Stimulated activated naive B cell treated with anti-CD40 and anti-IgM and Interleukin-4, amounts not matched to agents 10 μg/mL and 1 μg/mL and 100 μg/mL, for 72 hours (primary cell): ENCODE data around the gene ADSL.

Experiments
- ATAC-seq, 2 donors: fragments of 150-1000 bp; cut with Tn5 transposase; replicated peaks; 2 replicates each; pipeline ENCODE4 v1.10.0; 2021; ENCODE audit warnings: moderate library complexity in 1 of 2
- DNase-seq: peaks from one replicate; pipeline ENCODE4 v3.0.0; 2021
- H3K27ac Mint-ChIP-seq: one replicate; pipeline ENCODE4 v1.8.0; 2022; ENCODE audit warnings: mild to moderate bottlenecking, mixed read lengths
- H3K27me3 Mint-ChIP-seq, 2 donors: one replicate each; pipeline ENCODE4 v1.8.0; 2022; ENCODE audit warnings: mixed read lengths in 2 of 2
- H3K36me3 Mint-ChIP-seq, 2 donors: one replicate each; pipeline ENCODE4 v1.8.0; 2022; ENCODE audit warnings: mixed read lengths in 2 of 2, mild to moderate bottlenecking in 1 of 2
- H3K4me1 Mint-ChIP-seq, 2 donors: one replicate each; pipeline ENCODE4 v1.8.0; 2022; ENCODE audit warnings: mixed read lengths in 2 of 2, mild to moderate bottlenecking in 1 of 2
- H3K4me3 Mint-ChIP-seq, 2 donors: one replicate each; pipeline ENCODE4 v1.8.0; 2022; ENCODE audit warnings: mild to moderate bottlenecking in 2 of 2, mixed read lengths in 2 of 2, moderate library complexity in 1 of 2
- H3K9me3 Mint-ChIP-seq, 2 donors: one replicate each; pipeline ENCODE4 v1.8.0; 2022; ENCODE audit warnings: mixed read lengths in 2 of 2, mild to moderate bottlenecking in 1 of 2

ADSL gene

DNA sequence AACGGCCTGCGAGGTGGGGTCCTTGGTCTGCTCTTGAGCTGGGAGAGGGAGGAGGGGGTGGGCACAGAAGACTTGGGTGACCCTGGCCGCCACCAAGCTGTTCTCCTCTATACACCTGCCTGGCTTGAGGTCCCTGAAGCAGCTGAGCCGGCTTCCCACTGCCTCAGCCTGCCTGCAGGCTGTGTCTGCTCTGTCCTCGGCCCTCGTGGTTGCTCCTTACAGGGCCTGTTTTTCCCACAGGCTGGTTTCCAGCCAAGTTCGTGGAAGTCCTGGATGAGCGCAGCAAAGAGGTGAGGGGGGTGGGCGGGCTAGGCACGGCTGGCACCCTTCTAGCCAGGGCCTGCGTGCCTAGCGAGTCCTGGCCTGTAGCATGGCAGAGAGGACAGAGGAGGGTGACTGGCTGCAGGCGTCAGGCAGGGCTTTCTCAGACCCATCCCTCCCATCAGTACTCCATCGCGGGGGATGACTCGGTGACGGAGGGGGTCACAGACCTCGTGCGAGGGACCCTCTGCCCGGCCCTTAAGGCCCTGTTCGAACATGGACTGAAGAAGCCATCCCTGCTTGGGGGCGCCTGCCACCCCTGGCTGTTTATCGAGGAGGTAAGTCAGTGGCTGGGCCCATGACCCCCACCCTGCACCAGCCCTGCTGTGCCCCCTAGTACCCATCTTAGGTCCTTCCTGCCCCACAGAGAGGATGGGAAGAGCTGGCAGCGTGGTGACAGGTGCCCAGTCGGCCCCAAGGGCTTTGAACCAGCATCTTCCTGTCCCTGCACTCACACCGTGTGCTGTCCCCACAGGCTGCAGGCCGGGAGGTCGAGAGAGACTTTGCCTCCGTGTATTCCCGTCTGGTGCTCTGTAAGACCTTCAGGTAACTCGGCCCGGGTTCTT, 61.8 kb downstream of the ADSL start:
- Mint-ChIP-seq H3K36me3 (peaks cover 42 to 68% of the 10 kb centered on the region in 2 donors), H3K4me3 (no peak overlapping the region)
- no peak for ATAC-seq

DNA sequence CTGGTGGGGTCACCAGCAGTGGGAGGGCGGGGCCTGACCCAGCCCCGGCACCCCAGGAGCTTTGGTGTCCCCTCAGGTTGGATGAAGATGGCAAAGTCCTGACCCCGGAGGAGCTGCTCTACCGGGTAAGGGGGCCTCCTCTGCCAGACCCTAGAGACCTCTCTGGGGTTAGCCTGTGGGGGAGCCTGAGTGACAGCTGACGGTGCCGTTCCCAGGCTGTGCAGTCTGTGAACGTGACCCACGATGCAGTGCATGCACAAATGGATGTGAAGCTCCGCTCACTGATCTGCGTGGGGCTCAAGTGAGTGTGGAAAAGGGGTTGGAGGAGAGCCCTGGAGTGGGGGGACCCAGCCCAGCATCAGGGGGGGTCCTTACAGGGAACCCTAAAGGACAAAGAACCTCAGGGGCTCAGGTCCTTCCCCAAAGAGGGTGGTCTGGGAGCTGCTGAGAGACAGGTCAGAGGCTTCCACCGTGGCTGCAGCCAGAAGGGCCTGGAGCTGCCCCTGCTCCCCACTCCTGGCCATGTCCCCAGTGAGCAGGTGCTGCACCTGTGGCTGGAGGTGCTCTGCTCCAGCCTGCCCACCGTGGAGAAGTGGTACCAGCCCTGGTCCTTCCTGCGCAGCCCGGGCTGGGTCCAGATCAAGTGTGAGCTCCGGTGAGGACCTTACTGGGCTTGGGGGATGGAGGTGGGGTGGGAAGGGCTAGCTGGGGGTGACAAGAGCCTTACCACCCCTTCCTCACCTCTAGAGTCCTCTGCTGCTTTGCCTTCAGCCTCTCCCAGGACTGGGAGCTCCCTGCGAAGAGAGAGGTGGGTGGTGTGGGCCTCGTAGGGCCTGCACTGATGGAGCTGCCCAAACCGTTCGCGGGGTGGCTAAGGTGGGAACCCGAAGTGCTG, 62.7 kb downstream of the ADSL start:
- Mint-ChIP-seq H3K27ac (peak overlapping the region; percentile 82), H3K36me3 (peaks cover 41 to 62% of the 10 kb centered on the region in 2 donors), H3K4me1 (peaks cover 17 to 48% of the 10 kb centered on the region in 2 donors), H3K4me3 (peak overlapping the region; percentile 16 to 17), H3K27me3 (no peaks in the 10 kb centered on the region), H3K9me3 (no peaks in the 10 kb centered on the region)
- DNase-seq = no peak
- ATAC-seq = no peak

More for the DNA sequence above, 61.8 kb downstream of the ADSL start:
- peak overlapping the region; percentile 82 for H3K27ac Mint-ChIP-seq
- no peaks in the 10 kb centered on the region for H3K27me3 Mint-ChIP-seq
- H3K9me3 Mint-ChIP-seq = no peaks in the 10 kb centered on the region
- peaks cover 21 to 49% of the 10 kb centered on the region in 2 donors for H3K4me1 Mint-ChIP-seq
- no peak for DNase-seq

- Mint-ChIP-seq H3K36me3 (peaks cover 46 to 61% of the 10 kb centered on the region in 2 donors), H3K9me3 (no peaks in the 10 kb centered on the region), H3K27me3 (no peaks in the 10 kb centered on the region), H3K4me1 (peaks cover 18 to 55% of the 10 kb centered on the region in 2 donors), H3K4me3 (peak overlapping the region in 1 of 2 donors; percentile 16), H3K27ac (peak overlapping the region; percentile 82)
- ATAC-seq (no peak), DNase-seq (no peak)
Measured at GRCh38 chr22:40409613-40410113, 63.4 kb downstream of the ADSL start.

GRCh38 chr22:40410272-40410671, 64.0 kb downstream of the ADSL start:
- DNase-seq (no peak), ATAC-seq (no peak)
- H3K9me3 Mint-ChIP-seq = no peaks in the 10 kb centered on the region
- no peaks in the 10 kb centered on the region for H3K27me3 Mint-ChIP-seq
- H3K4me3 Mint-ChIP-seq = no peak overlapping the region
- H3K36me3 Mint-ChIP-seq = peaks cover 50 to 67% of the 10 kb centered on the region in 2 donors
- peak overlapping the region; percentile 86 for H3K27ac Mint-ChIP-seq
- H3K4me1 Mint-ChIP-seq = peaks cover 24 to 61% of the 10 kb centered on the region in 2 donors

GRCh38 chr22:40410731-40411505, 64.6 kb downstream of the ADSL start:
- H3K4me3 Mint-ChIP-seq = no peak overlapping the region
- peaks cover 56 to 70% of the 10 kb centered on the region in 2 donors for H3K36me3 Mint-ChIP-seq

DNA sequence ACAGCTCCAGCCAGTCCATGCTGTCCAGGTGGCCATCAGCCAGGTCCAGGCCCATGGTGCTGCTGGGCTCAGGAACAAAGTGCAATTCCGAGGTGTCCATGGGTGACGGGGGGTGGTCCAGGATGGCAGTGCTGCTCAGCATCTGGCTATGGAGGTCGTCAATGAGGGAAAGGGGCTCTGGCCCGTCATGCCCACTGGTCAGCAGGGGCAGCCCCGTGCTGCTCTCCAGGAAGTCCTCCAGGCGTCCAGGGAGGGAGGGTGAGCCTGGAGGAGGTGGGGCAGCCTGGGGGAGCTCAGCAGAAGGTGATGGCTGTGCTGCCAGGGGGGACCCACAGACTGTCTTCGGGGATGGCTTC, 65.2 kb downstream of the ADSL start:
- H3K36me3 Mint-ChIP-seq = peaks cover 61 to 75% of the 10 kb centered on the region in 2 donors
- H3K27me3 Mint-ChIP-seq = no peaks in the 10 kb centered on the region
- H3K9me3 Mint-ChIP-seq = no peaks in the 10 kb centered on the region
- DNase-seq = no peak
- peak overlapping the region; percentile 77 for H3K27ac Mint-ChIP-seq
- no peak for ATAC-seq
- H3K4me3 Mint-ChIP-seq = peak overlapping the region in 1 of 2 donors; percentile 11
- H3K4me1 Mint-ChIP-seq = peaks cover 36 to 73% of the 10 kb centered on the region in 2 donors

More at GRCh38 chr22:40410731-40411505, 64.6 kb downstream of the ADSL start:
- Mint-ChIP-seq H3K9me3 (no peaks in the 10 kb centered on the region), H3K27me3 (no peaks in the 10 kb centered on the region), H3K27ac (peak overlapping the region; percentile 77), H3K4me1 (peaks cover 31 to 68% of the 10 kb centered on the region in 2 donors)
- DNase-seq (no peak), ATAC-seq (no peak)

- no peaks in the 10 kb centered on the region for H3K27me3 Mint-ChIP-seq
- peak overlapping the region; percentile 37 for H3K27ac Mint-ChIP-seq
- H3K36me3 Mint-ChIP-seq = peaks cover 61 to 70% of the 10 kb centered on the region in 2 donors
- no peak for DNase-seq
- H3K4me1 Mint-ChIP-seq = peaks cover 41 to 82% of the 10 kb centered on the region in 2 donors
- H3K4me3 Mint-ChIP-seq = peak overlapping the region; percentile 23 to 56
- H3K9me3 Mint-ChIP-seq = no peaks in the 10 kb centered on the region
- ATAC-seq = peak; percentile 79 to 80
Measured at GRCh38 chr22:40412441-40412840, 66.1 kb downstream of the ADSL start.

- Mint-ChIP-seq H3K4me3 (peak overlapping the region; percentile 69 to 73), H3K36me3 (peaks cover 52 to 66% of the 10 kb centered on the region in 2 donors), H3K9me3 (no peaks in the 10 kb centered on the region), H3K27ac (peak overlapping the region; percentile 93), H3K27me3 (no peaks in the 10 kb centered on the region), H3K4me1 (peaks cover 48 to 89% of the 10 kb centered on the region in 2 donors)
- DNase-seq = no peak
- no peak for ATAC-seq
Measured at GRCh38 chr22:40413873-40414272, 67.6 kb downstream of the ADSL start.

- H3K27ac Mint-ChIP-seq = peak overlapping the region; percentile 93
- peak overlapping the region; percentile 69 to 73 for H3K4me3 Mint-ChIP-seq
- H3K9me3 Mint-ChIP-seq = no peaks in the 10 kb centered on the region
- H3K36me3 Mint-ChIP-seq = peaks cover 49 to 62% of the 10 kb centered on the region in 2 donors
- ATAC-seq = peak in 1 of 2 donors; percentile 9
- DNase-seq = no peak
- H3K4me1 Mint-ChIP-seq = peaks cover 50 to 88% of the 10 kb centered on the region in 2 donors
- no peaks in the 10 kb centered on the region for H3K27me3 Mint-ChIP-seq
Measured at GRCh38 chr22:40414311-40414710, 68.0 kb downstream of the ADSL start.

DNA sequence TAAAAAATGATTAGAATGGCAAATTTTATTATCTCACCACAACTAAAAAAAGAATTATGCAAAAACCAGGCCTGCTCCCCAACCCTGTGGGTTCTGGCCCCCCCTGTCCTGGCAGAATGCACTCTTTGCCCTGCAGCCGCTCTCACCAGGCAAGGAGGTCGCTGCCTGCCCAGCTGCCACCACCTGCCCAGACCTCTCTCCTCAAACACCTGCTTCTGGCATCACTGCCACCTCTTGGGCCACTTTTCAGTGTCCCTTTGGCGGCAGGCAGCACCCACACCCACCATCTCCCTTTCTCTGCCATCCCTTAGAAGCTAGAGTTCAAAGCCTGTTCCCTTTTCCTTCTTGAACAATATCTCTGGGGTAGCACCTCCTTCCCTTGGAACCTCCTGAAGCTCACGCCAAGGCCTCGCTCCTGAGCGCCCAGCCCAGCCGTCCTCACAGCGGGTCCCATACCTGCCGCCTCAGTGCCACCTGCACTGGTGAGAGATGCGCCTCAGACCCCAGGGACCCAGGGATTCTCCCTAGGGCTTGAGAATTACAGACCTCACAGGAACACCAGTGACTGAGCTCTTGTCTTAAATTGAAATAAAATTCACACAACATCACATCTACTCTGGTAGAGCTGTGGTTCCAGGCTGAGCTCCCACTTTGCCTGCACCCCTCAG, 68.7 kb downstream of the ADSL start:
- H3K4me1 Mint-ChIP-seq = peaks cover 56 to 85% of the 10 kb centered on the region in 2 donors
- ATAC-seq (peak; percentile 18 to 21), DNase-seq (no peak)
- peak overlapping the region; percentile 68 to 73 for H3K4me3 Mint-ChIP-seq
- peaks cover 48 to 63% of the 10 kb centered on the region in 2 donors for H3K36me3 Mint-ChIP-seq
- H3K27ac Mint-ChIP-seq = peak overlapping the region; percentile 95
- no peaks in the 10 kb centered on the region for H3K9me3 Mint-ChIP-seq
- no peaks in the 10 kb centered on the region for H3K27me3 Mint-ChIP-seq

GRCh38 chr22:40415531-40416266, 69.4 kb downstream of the ADSL start:
- H3K27me3 Mint-ChIP-seq = no peaks in the 10 kb centered on the region
- no peaks in the 10 kb centered on the region for H3K9me3 Mint-ChIP-seq
- peak; percentile 45 to 49 for ATAC-seq
- H3K4me3 Mint-ChIP-seq = peak overlapping the region; percentile 68 to 73
- H3K4me1 Mint-ChIP-seq = peaks cover 57 to 79% of the 10 kb centered on the region in 2 donors
- H3K36me3 Mint-ChIP-seq = peaks cover 46 to 64% of the 10 kb centered on the region in 2 donors
- H3K27ac Mint-ChIP-seq = peak overlapping the region; percentile 95
- no peak for DNase-seq

GRCh38 chr22:40416267-40416570, 69.9 kb downstream of the ADSL start:
- no peaks in the 10 kb centered on the region for H3K27me3 Mint-ChIP-seq
- H3K4me3 Mint-ChIP-seq = peak overlapping the region; percentile 68 to 73
- peak overlapping the region; percentile 95 for H3K27ac Mint-ChIP-seq
- ATAC-seq (no peak), DNase-seq (no peak)
- no peaks in the 10 kb centered on the region for H3K9me3 Mint-ChIP-seq
- peaks cover 47 to 65% of the 10 kb centered on the region in 2 donors for H3K36me3 Mint-ChIP-seq
- peaks cover 57 to 76% of the 10 kb centered on the region in 2 donors for H3K4me1 Mint-ChIP-seq
